PC-9 (cell line): ENCODE measurements around the gene FEM1B. TPM values are rescaled to one million over a fixed set of nuclear protein-coding genes. Genes with fewer than 3 reads are reported as not detected.
"Not testable (repeated sequence)": the region's sequence is repeated elsewhere in the genome, so short reads cannot be mapped to it uniquely, and the experiment has no call there.

ENCODE experiments used
- BruUV-seq: library from RNA; stranded (reverse); fragments of 400-500 nt; replicated peaks from 2 replicates; lab custom pipeline; 2021; lab: Mats Ljungman, UMichigan
- CTCF ChIA-PET: fragments of 300-600 bp; sonication (Branson Sonifier 250); formaldehyde crosslinking; loops from one replicate; lab custom pipeline; 2022; ENCODE audit warnings: antibody characterized with exemption; lab: Charles Lee
- POLR2A ChIA-PET: fragments of 300-600 bp; sonication (Branson Sonifier 250); formaldehyde crosslinking; loops from one replicate; lab custom pipeline; 2022; ENCODE audit warnings: antibody characterized with exemption; ENCODE audit not compliant: unreplicated experiment; lab: Charles Lee
- DNase-seq, 2 experiments: peaks; one replicate each; pipeline versions ENCODE4 v3.0.0 to v3.0.0-alpha.2; 2015 to 2022; ENCODE audit warnings: mixed read lengths in 1 of 2
- H2AFZ ChIP-seq: fragments of 200-600 bp; sonication (generic); 2 replicates; pipeline ENCODE4 v1.8.1; 2017; ENCODE audit warnings: antibody characterized with exemption
- H3F3A ChIP-seq: fragments of 200-600 bp; sonication (generic); 2 replicates; pipeline ENCODE4 v1.8.1; 2017; ENCODE audit warnings: antibody characterized with exemption, mild to moderate bottlenecking, low read depth; ENCODE audit not compliant: insufficient read depth
- H3K27ac ChIP-seq: fragments of 200-600 bp; sonication (generic); 2 replicates; pipeline ENCODE4 v1.6.1; 2016; ENCODE audit warnings: mixed run types
- H3K27me3 ChIP-seq: fragments of 200-600 bp; sonication (generic); 2 replicates; pipeline ENCODE4 v1.6.1; 2016; ENCODE audit warnings: low read depth, mixed run types; ENCODE audit not compliant: insufficient read depth
- H3K36me3 ChIP-seq: fragments of 200-600 bp; sonication (generic); 2 replicates; pipeline ENCODE4 v1.6.1; 2016; ENCODE audit warnings: low read depth, mixed run types
- H3K4me1 ChIP-seq: fragments of 200-600 bp; sonication (generic); replicated peaks from 2 replicates; pipeline ENCODE4 v1.6.1; 2016; ENCODE audit warnings: mixed run types; ENCODE audit not compliant: insufficient read depth
- H3K4me2 ChIP-seq: fragments of 200-600 bp; sonication (generic); 2 replicates; pipeline ENCODE4 v1.6.1; 2017; ENCODE audit warnings: mixed run types
- H3K4me3 ChIP-seq: fragments of 200-600 bp; sonication (generic); 2 replicates; pipeline ENCODE4 v1.6.1; 2016; ENCODE audit warnings: mixed run types
- H3K79me2 ChIP-seq: fragments of 200-600 bp; sonication (generic); 2 replicates; pipeline ENCODE4 v1.6.1; 2017; ENCODE audit warnings: low read depth, mixed run types
- H3K9me2 ChIP-seq: fragments of 200-600 bp; sonication (generic); 2 replicates; pipeline ENCODE4 v1.8.1; 2017; ENCODE audit warnings: mild to moderate bottlenecking; ENCODE audit not compliant: insufficient read depth
- H3K9me3 ChIP-seq: fragments of 200-600 bp; sonication (generic); 2 replicates; pipeline ENCODE4 v1.8.1; 2016; ENCODE audit warnings: low read depth; ENCODE audit not compliant: insufficient read depth
- H4K20me1 ChIP-seq: fragments of 200-600 bp; sonication (generic); 2 replicates; pipeline ENCODE4 v1.8.1; 2017; ENCODE audit not compliant: insufficient read depth
- CTCF ChIP-seq: fragments of 200-600 bp; sonication (generic); conservative IDR thresholded peaks from 2 replicates; pipeline ENCODE4 v1.6.1; 2017; ENCODE audit warnings: mixed run types, antibody characterized with exemption, mild to moderate bottlenecking, moderate library complexity
- EZH2 ChIP-seq: fragments of 200-600 bp; sonication (generic); IDR thresholded peaks from 2 replicates; pipeline ENCODE4 v1.8.0; 2017; ENCODE audit warnings: antibody characterized with exemption, low read depth
- intact Hi-C: fragments of 100-400 bp; cut with micrococcal nuclease; formaldehyde crosslinking; loops from one replicate; pipeline ENCODE4 v1.10.0; 2022; ENCODE audit not compliant: unreplicated experiment
- total RNA-seq: library from RNA; stranded (reverse); gene quantifications from 2 replicates; pipeline ENCODE4 v1.2.3, GENCODE V29; 2021

FEM1B gene
- total RNA-seq, 1 experiment from 2014 or later, result 31.6 TPM

- Histone ChIP-seq H3K4me2 (no peak overlapping the region), H3K27me3 (no peaks in the 10 kb centered on the region), H3K4me3 (no peak overlapping the region), H2AFZ (no peak overlapping the region), H3K9me3 (no peaks in the 10 kb centered on the region), H4K20me1 (no peaks in the 10 kb centered on the region), H3K36me3 (no peaks in the 10 kb centered on the region), H3K79me2 (peaks cover under 1% of the 10 kb centered on the region), H3F3A (no peaks in the 10 kb centered on the region), H3K9me2 (no peaks in the 10 kb centered on the region), H3K4me1 (peaks cover 6% of the 10 kb centered on the region; the same call in 1 of the 2 replicates), H3K27ac (no peak overlapping the region)
- BruUV-seq, result no TSS peak
- CTCF ChIA-PET, result no interaction called here
- TF ChIP-seq EZH2, result no peak
- TF ChIP-seq CTCF, result no peak
- DNase-seq, result no peak
- intact Hi-C loops, result no loop called here
- POLR2A ChIA-PET, result no interaction called here
Observed at GRCh38 chr15:68234060-68234459, 43.5 kb upstream of the FEM1B start.

GRCh38 chr15:68234520-68234919 lies 43.0 kb upstream of the FEM1B start:
- H3K36me3 ChIP-seq, H3K9me3 ChIP-seq, H3F3A ChIP-seq, POLR2A ChIA-PET, H3K4me3 ChIP-seq, intact Hi-C loops, H3K9me2 ChIP-seq, H2AFZ ChIP-seq, CTCF ChIA-PET, H4K20me1 ChIP-seq, DNase-seq, H3K79me2 ChIP-seq, BruUV-seq, H3K4me2 ChIP-seq, H3K27ac ChIP-seq, H3K27me3 ChIP-seq, H3K4me1 ChIP-seq: not testable (repeated sequence)

- Histone ChIP-seq H2AFZ (no peak overlapping the region), H3F3A (no peaks in the 10 kb centered on the region), H3K27me3 (no peaks in the 10 kb centered on the region), H4K20me1 (no peaks in the 10 kb centered on the region), H3K4me1 (peaks cover 5% of the 10 kb centered on the region; the same call in 1 of the 2 replicates), H3K79me2 (no peaks in the 10 kb centered on the region), H3K36me3 (no peaks in the 10 kb centered on the region), H3K4me3 (no peak overlapping the region), H3K9me2 (no peaks in the 10 kb centered on the region), H3K27ac (no peak overlapping the region), H3K4me2 (no peak overlapping the region), H3K9me3 (no peaks in the 10 kb centered on the region)
- TF ChIP-seq EZH2 (no peak), CTCF (no peak)
- intact Hi-C loops, result no loop called here
- peak in 1 of 2 experiments; percentile 54 for DNase-seq
- ChIA-PET POLR2A (interaction anchor here (0.7 kb wide), 1 partner anchor 181 kb away, joined by 3 read pairs; the partner anchor contains the start of gene PIAS1), CTCF (no interaction called here)
- no TSS peak for BruUV-seq
Observed at GRCh38 chr15:68235022-68235421, 42.5 kb upstream of the FEM1B start.

- H3K4me3 ChIP-seq, result no peak overlapping the region
- H2AFZ ChIP-seq, result no peak overlapping the region
- CTCF ChIA-PET, result no interaction called here
- H3K9me2 ChIP-seq, result no peaks in the 10 kb centered on the region
- no peak overlapping the region for H3K27ac ChIP-seq
- no peaks in the 10 kb centered on the region for H4K20me1 ChIP-seq
- no TSS peak for BruUV-seq
- H3F3A ChIP-seq, result no peaks in the 10 kb centered on the region
- POLR2A ChIA-PET, result no interaction called here
- H3K4me1 ChIP-seq, result no peaks in the 10 kb centered on the region; the same call in 1 of the 2 replicates
- intact Hi-C loops, result no loop called here
- H3K4me2 ChIP-seq, result no peak overlapping the region
- no peak for TF ChIP-seq EZH2
- TF ChIP-seq CTCF, result no peak
- H3K36me3 ChIP-seq, result no peaks in the 10 kb centered on the region
- no peaks in the 10 kb centered on the region for H3K27me3 ChIP-seq
- H3K9me3 ChIP-seq, result no peaks in the 10 kb centered on the region; the same call in 1 of the 2 replicates
- H3K79me2 ChIP-seq, result no peaks in the 10 kb centered on the region
- DNase-seq, result no peak
Observed at GRCh38 chr15:68239025-68239424, 38.5 kb upstream of the FEM1B start.
